ENCODE measurements around the gene OSGIN1.

Gene OSGIN1

DNA sequence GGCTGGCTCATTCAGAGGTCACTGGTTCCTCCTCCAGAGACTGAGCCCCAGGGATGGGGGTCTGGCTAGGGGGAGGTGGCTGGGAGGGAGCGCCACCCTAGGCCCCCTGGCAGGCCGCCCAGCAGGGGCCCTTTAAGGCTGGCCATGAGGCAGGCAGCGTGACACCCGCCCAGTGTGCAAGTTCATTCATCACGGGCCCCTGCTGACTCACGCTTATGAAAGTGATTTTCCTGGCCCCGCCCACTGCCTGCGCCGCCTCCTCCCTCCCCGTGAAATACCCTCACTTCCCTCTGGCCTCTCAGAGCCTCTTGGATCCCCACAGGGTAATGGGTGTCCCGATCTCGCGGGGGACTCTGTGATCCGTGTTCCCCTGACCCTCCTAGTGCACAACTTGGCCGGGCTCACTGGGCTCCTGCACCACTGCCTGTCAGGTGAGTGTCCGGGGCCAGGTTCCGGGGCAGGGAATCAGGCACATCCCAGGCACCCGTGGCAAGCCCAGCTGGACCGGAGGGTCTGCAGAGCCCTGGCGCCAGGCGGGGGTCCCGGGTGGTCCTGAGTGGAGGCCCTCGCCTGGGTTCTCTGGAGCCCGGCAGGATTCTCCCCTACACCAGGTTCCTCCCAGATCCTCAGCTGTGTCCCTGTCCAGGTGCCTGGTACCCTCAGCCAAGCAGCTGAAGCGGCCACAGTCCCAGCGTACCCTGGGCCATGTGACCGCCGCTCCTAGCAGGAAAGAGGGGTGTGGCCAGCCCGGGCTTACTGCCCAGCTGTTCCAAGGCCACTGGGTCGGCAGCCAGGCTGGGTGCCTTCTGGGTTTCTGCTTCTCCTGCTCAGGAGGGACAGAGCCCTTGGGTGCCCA, at the start of gene OSGIN1:
OSGIN1 (plus strand) TSS at position 301 of the 856 bp plus-strand sequence. CDS start 4,432 bp downstream, outside the sequence.
- DNase-seq (ENCODE audit: low read depth in 2 of 2), result peak; percentile 16 to 29

GRCh38 chr16:83903751-83904150, 49.3 kb upstream of the OSGIN1 start:
- DNase-seq (ENCODE audit: low read depth in 2 of 2), result no peak

DNA sequence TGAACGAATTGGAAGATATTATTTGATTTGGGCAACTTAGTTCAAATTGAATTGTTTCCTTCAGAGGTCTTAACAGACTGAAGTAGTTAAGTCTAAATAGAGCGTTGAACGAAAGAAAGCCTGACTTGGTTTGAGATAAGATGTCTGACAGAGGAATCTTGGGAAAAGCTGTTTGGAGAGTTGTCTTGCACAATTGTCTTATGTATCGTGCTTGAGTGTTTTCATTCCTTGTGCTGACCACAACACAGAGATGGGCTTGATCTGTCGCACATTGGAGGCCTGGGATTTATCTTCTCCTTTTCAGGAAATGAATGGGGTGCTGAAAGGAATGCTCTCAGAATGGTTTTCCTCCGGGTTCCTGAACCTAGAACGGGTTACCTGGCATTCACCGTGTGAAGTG, 46.4 kb upstream of the OSGIN1 start:
- no peak for DNase-seq (ENCODE audit: low read depth in 2 of 2)

DNA sequence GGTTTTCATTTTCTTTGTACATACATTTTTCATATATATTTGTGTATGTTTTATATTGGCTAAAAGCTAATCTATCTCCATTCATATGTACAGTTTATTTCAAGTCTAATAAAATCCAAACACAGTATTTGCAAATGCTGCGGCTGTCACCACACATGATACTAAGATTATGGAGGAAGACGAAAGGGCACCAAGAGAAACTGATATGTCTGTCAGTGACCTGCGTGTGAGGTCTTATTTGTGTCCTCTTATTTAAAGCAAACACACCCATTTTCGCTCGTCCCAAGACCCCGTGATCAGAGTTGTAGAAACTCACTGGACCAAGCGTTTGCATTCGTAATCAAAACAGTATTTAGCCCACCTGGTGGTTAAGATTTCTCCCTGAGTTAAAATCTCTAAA, 45.9 kb upstream of the OSGIN1 start:
- no peak for DNase-seq (ENCODE audit: low read depth in 2 of 2)

DNA sequence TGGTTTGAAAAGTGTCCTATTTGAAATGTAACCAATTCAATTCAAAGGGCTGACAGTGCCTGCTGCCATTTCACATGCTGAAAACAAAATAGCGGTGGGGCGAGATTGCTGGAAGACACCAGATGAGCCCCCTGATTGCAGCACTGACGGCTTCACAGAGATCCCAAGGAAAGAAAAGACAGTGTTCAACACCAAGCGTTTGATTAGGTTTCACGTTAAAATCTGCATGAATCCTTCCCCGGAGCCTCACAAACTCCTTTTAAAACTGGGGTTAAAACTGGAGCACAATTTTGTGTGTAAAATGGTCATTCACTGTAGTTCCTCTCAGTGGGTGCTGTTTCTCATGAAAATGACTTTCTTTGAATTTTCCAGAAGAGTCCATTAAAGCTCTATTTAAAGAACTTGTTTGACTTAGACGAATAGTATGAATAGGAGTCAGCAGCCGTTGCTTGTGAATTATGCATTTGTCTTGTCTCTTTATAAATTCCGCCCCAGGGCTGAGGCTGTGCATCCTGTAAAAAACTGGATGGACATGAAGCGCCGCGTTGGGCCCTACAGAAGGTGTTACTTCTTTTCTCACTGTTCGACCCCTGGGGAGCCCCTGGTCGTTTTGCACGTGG, 45.3 kb upstream of the OSGIN1 start:
- DNase-seq (ENCODE audit: low read depth in 2 of 2), result no peak

- no peak for DNase-seq (ENCODE audit: low read depth in 2 of 2)
Observed at GRCh38 chr16:83908798-83909197, 44.2 kb upstream of the OSGIN1 start.

DNA sequence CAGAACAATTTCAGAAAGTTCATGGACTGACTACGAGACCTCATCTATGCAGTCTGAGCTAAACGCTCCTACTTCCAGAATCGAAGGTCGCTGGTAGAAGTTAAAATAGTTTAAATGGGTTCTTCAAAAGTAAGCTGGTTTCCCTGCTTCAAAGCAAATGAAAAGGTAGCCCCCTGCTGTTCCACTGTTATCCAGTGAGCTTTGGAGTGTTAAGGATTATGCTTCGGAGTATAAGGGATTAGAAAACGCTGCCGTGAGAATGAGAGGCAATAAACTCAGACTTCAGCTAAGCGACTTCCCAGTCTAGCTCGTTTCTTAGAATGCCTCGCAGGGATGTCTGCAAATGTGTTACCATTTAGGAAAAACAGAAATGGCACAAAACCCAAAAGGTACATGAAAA, 41.8 kb upstream of the OSGIN1 start:
- DNase-seq (ENCODE audit: low read depth in 2 of 2), result no peak

- DNase-seq (ENCODE audit: low read depth in 2 of 2), result no peak
Observed at GRCh38 chr16:83912519-83913244, 40.4 kb upstream of the OSGIN1 start.

DNA sequence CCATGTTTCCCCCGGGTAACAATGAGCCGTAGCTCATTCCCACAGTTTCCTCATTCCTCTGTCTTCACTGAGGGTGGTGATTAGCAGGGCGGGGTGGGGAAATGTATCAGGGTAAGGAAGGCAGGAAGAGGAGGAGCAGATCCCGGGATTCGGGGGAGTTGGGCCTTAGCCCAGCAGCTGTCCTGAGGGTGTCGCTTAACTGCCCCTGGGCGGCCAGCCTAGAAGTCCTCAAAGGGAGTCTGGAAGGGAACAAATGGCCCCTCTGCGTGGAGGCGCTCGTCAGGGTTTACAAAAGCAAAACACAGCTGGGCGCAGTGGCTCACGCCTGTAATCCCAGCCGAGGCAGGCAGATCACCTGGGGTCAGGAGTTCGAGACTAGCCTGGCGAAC, 39.8 kb upstream of the OSGIN1 start:
- DNase-seq (ENCODE audit: low read depth in 2 of 2), result no peak

- no peak for DNase-seq (ENCODE audit: low read depth in 2 of 2)
Observed at GRCh38 chr16:83914091-83914710, 38.8 kb upstream of the OSGIN1 start.

GRCh38 chr16:83915081-83915480, 38.0 kb upstream of the OSGIN1 start:
- no peak for DNase-seq (ENCODE audit: low read depth in 2 of 2)

- DNase-seq (ENCODE audit: low read depth in 2 of 2), result no peak
Observed at GRCh38 chr16:83915491-83915890, 37.5 kb upstream of the OSGIN1 start.

DNA sequence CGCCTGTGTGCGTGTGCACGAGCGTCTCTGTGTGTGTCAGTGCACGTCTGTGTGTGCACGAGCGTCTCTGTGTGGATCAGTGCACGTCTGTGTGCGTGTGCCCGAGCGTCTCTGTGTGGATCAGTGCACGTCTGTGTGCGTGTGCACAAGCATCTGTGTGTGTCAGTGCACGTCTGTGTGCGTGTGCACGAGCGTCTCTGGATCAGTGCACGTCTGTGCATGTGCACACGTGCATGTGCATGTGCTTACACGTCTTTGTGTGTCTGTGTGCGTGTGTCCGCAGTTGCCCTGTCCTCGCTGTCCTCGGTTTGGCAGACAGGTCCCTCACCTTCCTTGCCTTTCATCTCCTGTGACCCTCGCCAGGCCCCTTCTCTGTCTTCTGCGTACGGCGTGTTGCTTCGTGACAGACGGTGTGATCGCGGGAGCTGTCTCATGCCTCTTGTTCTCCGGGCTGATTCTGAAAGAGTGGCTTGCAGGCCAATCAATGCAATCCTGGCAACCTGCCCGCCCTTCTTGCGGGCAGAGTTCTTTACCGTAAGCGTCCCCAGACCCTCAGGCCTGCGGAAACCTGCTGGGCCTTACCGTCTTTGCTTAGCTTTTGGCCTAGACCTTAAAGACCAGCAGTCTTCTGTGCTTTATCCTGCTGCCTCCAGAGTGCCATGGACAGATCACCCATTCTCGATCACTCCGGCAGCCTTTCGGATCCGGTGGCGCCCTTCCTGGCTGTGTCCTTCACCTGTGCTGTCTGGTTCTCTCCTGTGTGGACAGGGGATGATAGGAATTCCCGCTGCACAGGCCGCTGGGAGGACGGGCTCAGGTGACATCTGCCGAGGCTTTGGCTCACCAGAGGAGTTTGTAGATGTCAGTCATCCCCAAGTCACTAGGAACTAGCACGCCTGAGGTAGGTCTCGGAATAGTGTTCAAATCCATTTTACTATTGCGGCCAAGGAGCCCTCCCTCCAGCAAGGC, 35.6 kb upstream of the OSGIN1 start:
- no peak for DNase-seq (ENCODE audit: low read depth in 2 of 2)

GRCh38 chr16:83920894-83921491, 32.0 kb upstream of the OSGIN1 start:
- DNase-seq (ENCODE audit: low read depth in 2 of 2), result no peak

DNA sequence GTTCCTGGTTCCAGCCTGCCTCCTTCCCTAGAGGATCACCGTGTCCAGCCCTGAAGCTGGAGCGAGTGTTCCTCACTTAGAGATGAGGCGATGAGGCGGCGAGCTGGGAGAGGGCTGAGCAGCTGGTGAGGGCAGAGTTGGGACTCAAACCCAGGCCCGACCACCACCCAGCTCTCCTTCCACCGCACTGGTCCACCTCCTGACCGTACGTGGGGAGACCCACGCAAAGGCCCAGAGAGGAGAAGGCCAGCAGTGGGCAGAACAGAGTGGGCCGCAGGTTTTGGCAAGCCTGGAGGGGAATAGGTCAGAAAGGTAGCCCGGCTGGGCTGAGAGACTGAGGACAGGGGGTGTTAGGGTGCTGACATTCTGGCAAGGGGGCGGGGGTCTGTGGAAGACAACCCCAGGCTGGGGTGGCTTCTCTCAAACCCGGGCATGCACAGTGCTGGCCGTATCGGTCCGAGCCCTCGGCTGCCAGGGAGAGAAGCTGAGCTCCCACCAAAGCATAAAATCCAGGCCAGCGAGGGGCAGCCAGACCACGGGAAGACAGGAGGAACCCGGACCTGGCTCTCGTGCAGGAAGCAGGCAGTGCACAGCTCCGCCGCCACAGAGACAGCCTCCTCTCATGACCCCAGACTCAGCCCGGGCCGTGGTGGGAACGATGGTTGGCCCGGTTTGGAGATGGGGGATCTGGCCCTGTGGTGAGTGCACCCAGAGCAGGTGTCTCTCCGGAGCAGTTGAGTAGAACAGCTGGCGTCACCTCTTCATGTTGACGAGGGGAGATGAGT, 29.3 kb upstream of the OSGIN1 start:
- DNase-seq (ENCODE audit: low read depth in 2 of 2), result no peak

DNA sequence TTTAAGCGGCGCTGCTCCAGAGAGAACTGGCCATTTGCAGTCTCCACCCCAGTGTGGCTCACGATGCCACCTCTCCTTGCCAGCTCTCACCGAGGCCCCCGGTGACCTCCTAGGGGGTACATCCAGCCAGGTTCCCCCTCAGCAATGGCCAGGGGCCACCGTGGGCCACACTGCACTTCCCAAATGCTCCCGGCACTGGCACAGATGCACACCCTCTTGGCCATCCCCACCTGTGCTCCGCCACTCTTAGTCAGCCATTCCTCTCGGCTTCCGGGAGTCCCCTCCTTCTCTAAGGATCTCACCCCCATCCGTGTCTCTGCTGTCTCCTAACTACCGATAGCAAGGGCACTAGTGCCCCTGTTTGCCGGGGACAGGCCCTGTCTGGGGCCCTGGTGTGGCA, 28.4 kb upstream of the OSGIN1 start:
- DNase-seq (ENCODE audit: low read depth in 2 of 2), result no peak

DNA sequence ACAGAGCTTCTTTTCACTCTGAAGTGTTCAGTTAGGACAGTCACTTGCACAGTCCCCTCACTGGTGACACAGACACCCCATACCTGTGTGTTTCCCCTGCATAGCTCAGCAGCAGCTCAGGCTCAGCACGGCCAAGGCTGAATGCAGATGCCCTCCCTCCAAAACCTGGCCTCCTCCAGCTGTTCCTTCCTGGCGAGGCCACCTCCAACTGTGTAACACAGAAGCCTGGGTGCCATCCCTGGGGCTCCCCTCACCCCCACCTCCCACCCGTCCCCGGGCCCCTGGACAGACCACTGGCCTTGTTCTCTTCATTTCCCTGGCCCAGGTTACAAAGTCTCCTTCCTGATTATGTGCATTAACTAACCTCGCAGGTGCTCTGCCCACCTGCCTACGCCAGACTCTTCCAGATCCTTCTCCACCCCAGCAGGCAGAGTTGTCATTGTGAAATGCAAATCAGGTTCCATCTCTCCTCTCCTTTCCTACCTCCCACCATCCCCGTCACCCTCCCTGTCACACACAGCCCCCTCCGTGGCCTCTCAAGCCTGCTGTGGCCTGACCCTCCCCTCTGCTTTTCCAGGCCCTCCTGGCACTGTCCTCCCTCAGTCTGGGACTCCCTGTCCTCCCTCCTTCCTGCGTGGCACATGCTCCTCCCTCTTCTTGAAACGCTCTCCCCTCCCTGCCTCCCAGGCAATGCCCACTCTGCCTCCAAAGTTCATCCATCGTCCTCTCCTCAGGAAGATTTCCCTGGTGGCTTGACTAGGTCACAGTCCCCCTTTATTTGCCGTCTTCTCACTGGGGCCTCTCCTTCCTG, 27.7 kb upstream of the OSGIN1 start:
- DNase-seq (ENCODE audit: low read depth in 2 of 2), result no peak

- no peak for DNase-seq (ENCODE audit: low read depth in 2 of 2)
Observed at GRCh38 chr16:83925957-83926725, 26.9 kb upstream of the OSGIN1 start.
